Breast epithelium (tissue), 3 donors: ENCODE results near the gene CPT1C.

Experiments
- POLR2A ChIP-seq: fragments of 450-650 bp; IDR thresholded peaks from one replicate; pipeline ENCODE4 v1.6.1; 2016; ENCODE audit warnings: antibody characterized with exemption, mild to moderate bottlenecking, moderate library complexity
- POLR2AphosphoS5 ChIP-seq, 3 donors: sonication (generic); formaldehyde crosslinking; IDR thresholded peaks; one replicate each; pipeline ENCODE4 v1.6.1; 2017; ENCODE audit warnings: antibody characterized with exemption in 3 of 3
- TF ChIP-seq, protein P1 (sequence below), 3 donors: fragments of 450-650 bp; IDR thresholded peaks; one replicate each; pipeline ENCODE4 v1.5.1; 2016 to 2017; ENCODE audit warnings: antibody characterized with exemption in 3 of 3, mild to moderate bottlenecking in 3 of 3, moderate library complexity in 3 of 3

DNA sequence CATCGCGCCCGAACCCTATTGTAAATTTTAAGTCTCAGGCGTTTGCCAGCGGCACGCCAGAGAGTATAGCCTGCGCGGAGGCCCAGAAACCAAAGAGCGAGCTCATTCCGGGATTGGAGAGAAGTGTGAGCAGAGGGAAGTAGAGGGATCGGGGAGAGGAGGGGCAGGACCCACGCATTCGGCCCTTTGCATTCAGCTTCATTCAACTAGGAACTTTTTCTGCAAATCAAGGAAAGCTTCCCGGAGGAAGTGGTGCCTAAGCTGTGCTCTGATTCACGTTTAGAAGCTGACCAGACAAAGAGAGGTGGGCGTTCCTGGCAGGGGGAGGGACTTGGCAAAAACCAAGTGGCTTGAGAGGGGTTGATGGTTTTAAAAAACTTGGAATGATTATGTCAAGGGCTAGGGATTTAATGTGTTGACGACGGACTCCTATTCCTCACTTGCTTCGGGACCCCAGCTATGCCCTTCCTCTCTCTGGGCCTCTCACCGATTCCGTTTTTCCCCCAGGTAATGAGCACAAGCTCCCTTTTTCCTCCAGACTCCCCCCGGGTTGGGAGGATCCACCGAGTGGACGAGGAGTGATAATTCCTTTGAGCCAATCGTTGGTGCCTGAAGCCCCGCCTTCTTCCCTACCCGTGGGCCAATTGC lies 14.7 kb upstream of the CPT1C start:
- TF ChIP-seq, protein P1, sequence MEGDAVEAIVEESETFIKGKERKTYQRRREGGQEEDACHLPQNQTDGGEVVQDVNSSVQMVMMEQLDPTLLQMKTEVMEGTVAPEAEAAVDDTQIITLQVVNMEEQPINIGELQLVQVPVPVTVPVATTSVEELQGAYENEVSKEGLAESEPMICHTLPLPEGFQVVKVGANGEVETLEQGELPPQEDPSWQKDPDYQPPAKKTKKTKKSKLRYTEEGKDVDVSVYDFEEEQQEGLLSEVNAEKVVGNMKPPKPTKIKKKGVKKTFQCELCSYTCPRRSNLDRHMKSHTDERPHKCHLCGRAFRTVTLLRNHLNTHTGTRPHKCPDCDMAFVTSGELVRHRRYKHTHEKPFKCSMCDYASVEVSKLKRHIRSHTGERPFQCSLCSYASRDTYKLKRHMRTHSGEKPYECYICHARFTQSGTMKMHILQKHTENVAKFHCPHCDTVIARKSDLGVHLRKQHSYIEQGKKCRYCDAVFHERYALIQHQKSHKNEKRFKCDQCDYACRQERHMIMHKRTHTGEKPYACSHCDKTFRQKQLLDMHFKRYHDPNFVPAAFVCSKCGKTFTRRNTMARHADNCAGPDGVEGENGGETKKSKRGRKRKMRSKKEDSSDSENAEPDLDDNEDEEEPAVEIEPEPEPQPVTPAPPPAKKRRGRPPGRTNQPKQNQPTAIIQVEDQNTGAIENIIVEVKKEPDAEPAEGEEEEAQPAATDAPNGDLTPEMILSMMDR (IDR thresholded peaks at IDR 0.05): peak in 1 of 3 donors; percentile 23
- TF ChIP-seq POLR2A (no peak), POLR2AphosphoS5 (IDR thresholded peaks at IDR 0.05) (peak; percentile 33 to 91 (median 89))
